ENCODE data around the gene FITM1. TPM values are rescaled to one million over a fixed set of nuclear protein-coding genes. Genes with fewer than 3 reads are reported as not detected.

The FITM1 gene
- polyA plus RNA-seq, 1 experiment: not detected

GRCh38 chr14:24150567-24150966 lies 20.1 kb downstream of the FITM1 start:
- ChIA-PET POLR2A (no interaction called here), CTCF (interaction anchor here (3.3 kb wide), 1 partner anchor 11 kb away, joined by 27 read pairs; the partner anchor contains the start of gene IRF9)
- no peak for TF ChIP-seq CTCF (IDR thresholded peaks at IDR 0.05; ENCODE audit: low read depth, low read length)
- Histone ChIP-seq H3K27ac (ENCODE audit: low read depth, low read length) (no peak overlapping the region), H3K27me3 (ENCODE audit: control insufficient read depth, insufficient read depth, low read length) (no peaks in the 10 kb centered on the region), H3K9me3 (ENCODE audit: control insufficient read depth, insufficient read depth, low read length) (peaks cover 3% of the 10 kb centered on the region; the same call in 1 of the 2 replicates), H3K4me3 (ENCODE audit: low read depth, low read length) (no peak overlapping the region)
- no peak for DNase-seq (ENCODE audit: low read depth, low spot score)

GRCh38 chr14:24150993-24151392 lies 20.5 kb downstream of the FITM1 start:
- POLR2A ChIA-PET: interaction anchor here (0.5 kb wide), 1 partner anchor 787 kb away, joined by 6 read pairs; no protein-coding TSS in a partner anchor

GRCh38 chr14:24151404-24152080 lies 21.1 kb downstream of the FITM1 start:
- ChIA-PET CTCF (interaction anchor here (1.0 to 3.3 kb wide), 2 partner anchors 10 to 280 kb away, joined by 3 to 27 read pairs; partner anchors contain the start of gene IRF9), POLR2A (interaction anchor here (0.5 kb wide), 1 partner anchor 788 kb away, joined by 6 read pairs; no protein-coding TSS in a partner anchor)
- peaks cover 3% of the 10 kb centered on the region; the same call in 1 of the 2 replicates for H3K9me3 ChIP-seq (ENCODE audit: control insufficient read depth, insufficient read depth, low read length)
- H3K27me3 ChIP-seq (ENCODE audit: control insufficient read depth, insufficient read depth, low read length): no peaks in the 10 kb centered on the region
- no peak for DNase-seq (ENCODE audit: low read depth, low spot score)
- no peak for TF ChIP-seq CTCF (IDR thresholded peaks at IDR 0.05; ENCODE audit: low read depth, low read length)
- H3K4me3 ChIP-seq (ENCODE audit: low read depth, low read length): no peak overlapping the region
- H3K27ac ChIP-seq (ENCODE audit: low read depth, low read length): no peak overlapping the region

More at GRCh38 chr14:24150993-24151392, 20.5 kb downstream of the FITM1 start:
- no peak for DNase-seq (ENCODE audit: low read depth, low spot score)
- CTCF ChIA-PET: interaction anchor here (1.0 to 3.3 kb wide), 2 partner anchors 10 to 281 kb away, joined by 3 to 27 read pairs; partner anchors contain the start of gene IRF9
- Histone ChIP-seq H3K27ac (ENCODE audit: low read depth, low read length) (no peak overlapping the region), H3K27me3 (ENCODE audit: control insufficient read depth, insufficient read depth, low read length) (no peaks in the 10 kb centered on the region), H3K4me3 (ENCODE audit: low read depth, low read length) (no peak overlapping the region), H3K9me3 (ENCODE audit: control insufficient read depth, insufficient read depth, low read length) (peaks cover 3% of the 10 kb centered on the region; the same call in 1 of the 2 replicates)
- TF ChIP-seq CTCF (IDR thresholded peaks at IDR 0.05; ENCODE audit: low read depth, low read length): no peak

GRCh38 chr14:24155100-24155499 lies 24.6 kb downstream of the FITM1 start:
- TF ChIP-seq CTCF (IDR thresholded peaks at IDR 0.05; ENCODE audit: low read depth, low read length): no peak
- no peak overlapping the region for H3K4me3 ChIP-seq (ENCODE audit: low read depth, low read length)
- no peaks in the 10 kb centered on the region for H3K27me3 ChIP-seq (ENCODE audit: control insufficient read depth, insufficient read depth, low read length)
- no peak overlapping the region for H3K27ac ChIP-seq (ENCODE audit: low read depth, low read length)
- CTCF ChIA-PET: no interaction called here
- H3K9me3 ChIP-seq (ENCODE audit: control insufficient read depth, insufficient read depth, low read length): no peaks in the 10 kb centered on the region
- no peak for DNase-seq (ENCODE audit: low read depth, low spot score)
- POLR2A ChIA-PET: no interaction called here

GRCh38 chr14:24156840-24157239 lies 26.4 kb downstream of the FITM1 start:
- ChIA-PET POLR2A (no interaction called here), CTCF (interaction anchor here (0.6 kb wide), 1 partner anchor 91 kb away, joined by 3 read pairs; no protein-coding TSS in a partner anchor)
- no peak for TF ChIP-seq CTCF (IDR thresholded peaks at IDR 0.05; ENCODE audit: low read depth, low read length)
- H3K27ac ChIP-seq (ENCODE audit: low read depth, low read length): no peak overlapping the region
- DNase-seq (ENCODE audit: low read depth, low spot score): no peak
- no peak overlapping the region for H3K4me3 ChIP-seq (ENCODE audit: low read depth, low read length)
- H3K9me3 ChIP-seq (ENCODE audit: control insufficient read depth, insufficient read depth, low read length): no peaks in the 10 kb centered on the region
- H3K27me3 ChIP-seq (ENCODE audit: control insufficient read depth, insufficient read depth, low read length): no peaks in the 10 kb centered on the region
